Breast epithelium (tissue), 4 donors: Measurements from ENCODE around the gene MAD1L1. TPM values are rescaled to one million over a fixed set of nuclear protein-coding genes. Genes with fewer than 3 reads are reported as not detected.

Source experiments
- DNase-seq, 2 donors: peaks; one replicate each; pipeline ENCODE4 v3.0.0-alpha.2; 2019; ENCODE audit warnings: low spot score in 2 of 2
- H3K27ac ChIP-seq, 2 donors: fragments of 200-600 bp; sonication (generic) in 1 of 2; one replicate each; pipeline ENCODE4 v1.5.1; 2016 to 2019; ENCODE audit warnings: mild to moderate bottlenecking in 1 of 2
- H3K27me3 ChIP-seq, 2 donors: fragments of 200-600 bp; sonication (generic) in 1 of 2; one replicate each; pipeline versions ENCODE4 v1.5.1 to v1.6.0; 2017 to 2019; ENCODE audit warnings: control low read depth in 1 of 2, mild to moderate bottlenecking in 1 of 2
- H3K36me3 ChIP-seq: fragments of 200-600 bp; one replicate; pipeline ENCODE4 v1.5.1; 2019
- H3K4me1 ChIP-seq, 2 donors: fragments of 200-600 bp; sonication (generic); one replicate each; pipeline ENCODE4 v1.5.1; 2016 to 2019; ENCODE audit warnings: control low read depth in 1 of 2
- H3K4me3 ChIP-seq, 3 donors: fragments of 200-600 bp; sonication (generic); 1 replicate in 2 of 3; 2 replicates in 1 of 3; pipeline ENCODE4 v1.5.1; 2016 to 2019; ENCODE audit warnings: mild to moderate bottlenecking in 3 of 3, moderate library complexity in 2 of 3
- H3K9me3 ChIP-seq, 2 donors: fragments of 200-600 bp; sonication (generic) in 1 of 2; one replicate each; pipeline ENCODE4 v1.5.1; 2016 to 2019; ENCODE audit warnings: control low read depth in 1 of 2
- CTCF ChIP-seq, 3 donors: fragments of 450-650 bp; IDR thresholded peaks; one replicate each; pipeline ENCODE4 v1.5.1; 2016 to 2017; ENCODE audit warnings: antibody characterized with exemption in 3 of 3, mild to moderate bottlenecking in 3 of 3, moderate library complexity in 3 of 3
- POLR2A ChIP-seq: fragments of 450-650 bp; IDR thresholded peaks from one replicate; pipeline ENCODE4 v1.6.1; 2016; ENCODE audit warnings: antibody characterized with exemption, mild to moderate bottlenecking, moderate library complexity
- POLR2AphosphoS5 ChIP-seq, 3 donors: sonication (generic); formaldehyde crosslinking; IDR thresholded peaks; one replicate each; pipeline ENCODE4 v1.6.1; 2017; ENCODE audit warnings: antibody characterized with exemption in 3 of 3
- intact Hi-C: fragments of 100-400 bp; cut with DNase I; formaldehyde crosslinking; loops from one replicate; pipeline ENCODE4 v1.15.1; 2023; ENCODE audit warnings: low total_unique reads
- total RNA-seq, 3 donors: library from RNA; depleted of rRNA; stranded (reverse); fragments of >200 nt; gene quantifications; one replicate each; pipeline ENCODE4 v1.1.0, GENCODE V29; 2016

Gene MAD1L1
- total RNA-seq, 3 donors from 2014 or later, result 27.7 to 33.9 (median 28.8) TPM

- TF ChIP-seq POLR2AphosphoS5 (IDR thresholded peaks at IDR 0.05) (no peak), POLR2A (no peak), CTCF (IDR thresholded peaks at IDR 0.05) (no peak)
- H3K27me3 ChIP-seq, result no peaks in the 10 kb centered on the region
- DNase-seq, result no peak
- H3K36me3 ChIP-seq, result no peaks in the 10 kb centered on the region
- peaks cover 0 to 8% of the 10 kb centered on the region in 2 donors for H3K9me3 ChIP-seq
- H3K4me3 ChIP-seq, result no peak overlapping the region
- intact Hi-C loops, result no loop called here
- H3K27ac ChIP-seq, result no peak overlapping the region
- no peaks in the 10 kb centered on the region for H3K4me1 ChIP-seq
Measured at GRCh38 chr7:1781369-1781768, 451.4 kb downstream of the MAD1L1 start.

- Histone ChIP-seq H3K27me3 (no peaks in the 10 kb centered on the region), H3K27ac (no peak overlapping the region), H3K4me1 (no peaks in the 10 kb centered on the region), H3K4me3 (no peak overlapping the region), H3K9me3 (peaks cover 0 to 13% of the 10 kb centered on the region in 2 donors), H3K36me3 (no peaks in the 10 kb centered on the region)
- TF ChIP-seq CTCF (IDR thresholded peaks at IDR 0.05) (no peak), POLR2A (no peak), POLR2AphosphoS5 (IDR thresholded peaks at IDR 0.05) (no peak)
- intact Hi-C loops, result no loop called here
- DNase-seq, result no peak
Measured at GRCh38 chr7:1779445-1779844, 453.3 kb downstream of the MAD1L1 start.

- H3K4me3 ChIP-seq, result no peak overlapping the region
- no peak for DNase-seq
- TF ChIP-seq POLR2AphosphoS5 (IDR thresholded peaks at IDR 0.05) (no peak), CTCF (IDR thresholded peaks at IDR 0.05) (no peak), POLR2A (no peak)
- H3K36me3 ChIP-seq, result no peaks in the 10 kb centered on the region
- no peaks in the 10 kb centered on the region for H3K27me3 ChIP-seq
- no peak overlapping the region for H3K27ac ChIP-seq
- H3K4me1 ChIP-seq, result no peaks in the 10 kb centered on the region
- H3K9me3 ChIP-seq, result peaks cover 0 to 13% of the 10 kb centered on the region in 2 donors
- intact Hi-C loops, result no loop called here
Measured at GRCh38 chr7:1777122-1777521, 455.6 kb downstream of the MAD1L1 start.

- Histone ChIP-seq H3K27ac (no peak overlapping the region), H3K36me3 (no peaks in the 10 kb centered on the region), H3K9me3 (peaks cover 0 to 13% of the 10 kb centered on the region in 2 donors), H3K4me1 (no peaks in the 10 kb centered on the region), H3K27me3 (no peaks in the 10 kb centered on the region), H3K4me3 (no peak overlapping the region)
- TF ChIP-seq POLR2A, result no peak
- no peak for TF ChIP-seq CTCF (IDR thresholded peaks at IDR 0.05)
- no peak for TF ChIP-seq POLR2AphosphoS5 (IDR thresholded peaks at IDR 0.05)
- intact Hi-C loops, result no loop called here
- no peak for DNase-seq
Measured at GRCh38 chr7:1775389-1775788, 457.4 kb downstream of the MAD1L1 start.

GRCh38 chr7:1770331-1770730 is 462.4 kb downstream of the MAD1L1 start:
- no peak overlapping the region for H3K4me3 ChIP-seq
- no peaks in the 10 kb centered on the region for H3K36me3 ChIP-seq
- H3K27ac ChIP-seq, result no peak overlapping the region
- TF ChIP-seq CTCF (IDR thresholded peaks at IDR 0.05), result no peak
- TF ChIP-seq POLR2A, result no peak
- no peak for TF ChIP-seq POLR2AphosphoS5 (IDR thresholded peaks at IDR 0.05)
- H3K27me3 ChIP-seq, result no peaks in the 10 kb centered on the region
- peaks cover 0 to 9% of the 10 kb centered on the region in 2 donors for H3K9me3 ChIP-seq
- intact Hi-C loops, result no loop called here
- DNase-seq, result peak in 1 of 2 donors; percentile 19
- no peaks in the 10 kb centered on the region for H3K4me1 ChIP-seq
